Pons (tissue), 1 donor: ENCODE data around the gene KLC1.
"Not testable (repeated sequence)": the region's sequence is repeated elsewhere in the genome, so short reads cannot be mapped to it uniquely, and the experiment has no call there.

ENCODE experiments used
- DNase-seq: peaks from one replicate; pipeline ENCODE4 v3.0.0-alpha.2; 2016; ENCODE audit warnings: low spot score

KLC1 gene

GRCh38 chr14:103625356-103626095, 3.5 kb upstream of the KLC1 start:
- DNase-seq = no peak

- no peak for DNase-seq
These were observed 2.7 kb upstream of the KLC1 start for GRCh38 chr14:103626146-103626850.

GRCh38 chr14:103627073-103628025, 1.7 kb upstream of the KLC1 start:
- DNase-seq = no peak

GRCh38 chr14:103628221-103628683, 759 bp upstream of the KLC1 start:
- DNase-seq = peak; percentile 30

- DNase-seq = no peak
These were observed 601 bp downstream of the KLC1 start for GRCh38 chr14:103629503-103630121.

- DNase-seq = no peak
These were observed 1.5 kb downstream of the KLC1 start for GRCh38 chr14:103630364-103631108.

- no peak for DNase-seq
These were observed 4.4 kb downstream of the KLC1 start for GRCh38 chr14:103633391-103633790.

- no peak for DNase-seq
These were observed 5.1 kb downstream of the KLC1 start for GRCh38 chr14:103634156-103634555.

- DNase-seq = no peak
These were observed 9.6 kb downstream of the KLC1 start for GRCh38 chr14:103638594-103638993.

GRCh38 chr14:103641161-103641560, 12.2 kb downstream of the KLC1 start:
- no peak for DNase-seq

- no peak for DNase-seq
These were observed 17.2 kb downstream of the KLC1 start for GRCh38 chr14:103646189-103646588.

GRCh38 chr14:103649001-103649400, 20.0 kb downstream of the KLC1 start:
- DNase-seq = no peak

GRCh38 chr14:103650213-103650612, 21.2 kb downstream of the KLC1 start:
- no peak for DNase-seq

GRCh38 chr14:103651585-103651984, 22.6 kb downstream of the KLC1 start:
- DNase-seq = no peak

GRCh38 chr14:103652806-103653205, 23.8 kb downstream of the KLC1 start:
- DNase-seq = no peak

GRCh38 chr14:103653336-103653735, 24.3 kb downstream of the KLC1 start:
- DNase-seq = not testable (repeated sequence)

- no peak for DNase-seq
These were observed 24.8 kb downstream of the KLC1 start for GRCh38 chr14:103653805-103654204.

GRCh38 chr14:103654619-103655018, 25.6 kb downstream of the KLC1 start:
- no peak for DNase-seq

GRCh38 chr14:103656031-103656755, 27.2 kb downstream of the KLC1 start:
- no peak for DNase-seq

- DNase-seq = no peak
These were observed 27.7 kb downstream of the KLC1 start for GRCh38 chr14:103656756-103657133.
